GM12873 (cell line): ENCODE measurements around the gene ADAM17.

Experiments
- TF ChIP-seq, protein P1 (sequence below): IDR thresholded peaks from 2 replicates; pipeline ENCODE4 v1.5.1; 2012; ENCODE audit warnings: low read depth, mild to moderate bottlenecking, moderate library complexity, low read length, control low read depth; ENCODE audit not compliant: insufficient read depth; ENCODE audit errors: missing control alignments

ADAM17 gene

DNA sequence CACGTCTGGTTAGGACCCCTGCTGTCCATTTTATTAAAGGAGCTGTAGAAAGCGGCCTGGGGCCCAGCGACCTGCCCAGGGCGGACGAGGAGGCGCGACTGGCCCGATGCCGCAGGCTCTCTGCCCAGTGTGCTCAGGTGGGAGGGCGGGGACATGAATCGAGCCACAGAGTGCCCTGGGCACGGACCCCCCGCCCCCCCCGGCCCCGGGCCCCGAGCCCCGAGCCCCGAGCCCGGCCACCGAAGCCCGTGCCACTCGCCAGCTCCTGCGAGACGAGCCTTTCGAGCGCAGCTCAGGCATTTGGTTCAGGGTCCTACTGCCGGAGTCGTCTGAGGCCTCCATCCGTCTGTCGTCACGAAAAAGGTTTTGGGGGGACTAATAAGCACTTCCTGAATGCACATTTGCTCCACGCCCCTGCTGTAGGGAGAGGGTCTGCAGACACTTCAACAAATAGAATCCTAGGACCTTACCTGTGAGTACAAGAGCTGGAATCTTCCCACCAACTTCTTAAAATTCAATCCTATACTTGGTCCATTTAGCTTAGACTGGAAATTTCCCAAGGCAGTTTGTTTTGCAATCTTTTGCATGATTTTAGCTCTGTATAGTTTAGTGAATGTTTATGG is 602 bp upstream of the ADAM17 start:
- TF ChIP-seq, protein P1, sequence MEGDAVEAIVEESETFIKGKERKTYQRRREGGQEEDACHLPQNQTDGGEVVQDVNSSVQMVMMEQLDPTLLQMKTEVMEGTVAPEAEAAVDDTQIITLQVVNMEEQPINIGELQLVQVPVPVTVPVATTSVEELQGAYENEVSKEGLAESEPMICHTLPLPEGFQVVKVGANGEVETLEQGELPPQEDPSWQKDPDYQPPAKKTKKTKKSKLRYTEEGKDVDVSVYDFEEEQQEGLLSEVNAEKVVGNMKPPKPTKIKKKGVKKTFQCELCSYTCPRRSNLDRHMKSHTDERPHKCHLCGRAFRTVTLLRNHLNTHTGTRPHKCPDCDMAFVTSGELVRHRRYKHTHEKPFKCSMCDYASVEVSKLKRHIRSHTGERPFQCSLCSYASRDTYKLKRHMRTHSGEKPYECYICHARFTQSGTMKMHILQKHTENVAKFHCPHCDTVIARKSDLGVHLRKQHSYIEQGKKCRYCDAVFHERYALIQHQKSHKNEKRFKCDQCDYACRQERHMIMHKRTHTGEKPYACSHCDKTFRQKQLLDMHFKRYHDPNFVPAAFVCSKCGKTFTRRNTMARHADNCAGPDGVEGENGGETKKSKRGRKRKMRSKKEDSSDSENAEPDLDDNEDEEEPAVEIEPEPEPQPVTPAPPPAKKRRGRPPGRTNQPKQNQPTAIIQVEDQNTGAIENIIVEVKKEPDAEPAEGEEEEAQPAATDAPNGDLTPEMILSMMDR: no peak

DNA sequence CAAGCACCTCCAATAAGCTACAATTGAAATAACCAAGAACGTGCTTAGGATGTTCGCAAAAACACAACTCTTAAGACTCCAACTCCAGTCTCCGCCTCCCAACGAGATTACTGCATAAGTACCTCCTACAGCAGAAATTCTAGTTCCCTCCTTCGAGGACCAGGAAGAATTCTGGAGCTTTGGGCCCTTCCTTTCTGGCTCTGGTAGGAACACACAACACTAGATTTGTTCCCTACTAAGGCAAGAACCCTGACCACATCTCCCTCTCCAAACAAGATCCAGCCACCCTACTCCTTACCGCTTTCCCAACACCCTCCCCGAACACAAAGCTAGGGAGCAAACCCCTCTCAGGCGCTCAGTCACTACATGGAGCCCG is 721 bp downstream of the ADAM17 start:
- TF ChIP-seq, protein P1: no peak

DNA sequence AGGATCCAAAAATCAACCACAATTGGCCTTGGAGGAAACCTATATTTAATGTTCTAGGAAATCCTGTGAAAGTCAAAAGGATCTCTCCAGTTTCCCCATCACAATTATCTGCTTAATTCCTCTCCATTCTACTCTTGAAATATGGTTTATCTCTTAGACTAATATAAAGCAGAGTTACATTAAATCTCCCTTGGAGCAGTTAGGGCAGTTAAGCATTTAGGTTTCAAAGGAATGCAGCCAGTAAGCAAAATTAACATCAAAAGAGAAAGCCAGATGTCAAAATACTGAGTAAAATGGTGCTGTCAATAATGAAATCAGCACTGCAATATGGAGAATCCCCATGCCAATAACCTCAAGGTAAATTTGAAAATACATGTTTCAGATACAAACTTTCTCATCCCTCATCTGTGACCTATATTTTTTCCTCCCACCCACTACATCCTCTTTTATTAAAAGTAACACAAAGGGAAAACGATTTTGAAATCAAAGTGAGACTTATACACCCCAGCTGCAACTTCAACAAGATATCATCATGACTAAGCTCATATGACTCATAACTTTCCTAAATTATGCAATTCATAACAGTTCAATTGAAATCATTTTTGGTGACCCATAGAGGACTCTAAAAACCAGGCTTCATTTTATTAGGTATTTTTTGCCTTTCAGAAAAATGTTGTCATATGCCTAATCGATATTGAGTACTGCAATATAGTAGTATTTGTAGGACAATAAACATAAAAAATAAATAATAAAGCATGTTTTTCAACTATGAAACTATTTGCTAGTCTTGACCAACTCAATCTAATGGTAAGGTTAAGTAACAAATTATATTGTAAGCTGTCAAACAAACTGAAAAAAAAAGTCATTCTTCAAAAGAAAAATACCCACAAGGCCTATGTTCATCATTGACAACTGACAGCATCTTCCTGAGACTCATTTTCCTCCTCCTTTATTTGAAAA is 3.1 kb downstream of the ADAM17 start:
- TF ChIP-seq, protein P1: no peak

DNA sequence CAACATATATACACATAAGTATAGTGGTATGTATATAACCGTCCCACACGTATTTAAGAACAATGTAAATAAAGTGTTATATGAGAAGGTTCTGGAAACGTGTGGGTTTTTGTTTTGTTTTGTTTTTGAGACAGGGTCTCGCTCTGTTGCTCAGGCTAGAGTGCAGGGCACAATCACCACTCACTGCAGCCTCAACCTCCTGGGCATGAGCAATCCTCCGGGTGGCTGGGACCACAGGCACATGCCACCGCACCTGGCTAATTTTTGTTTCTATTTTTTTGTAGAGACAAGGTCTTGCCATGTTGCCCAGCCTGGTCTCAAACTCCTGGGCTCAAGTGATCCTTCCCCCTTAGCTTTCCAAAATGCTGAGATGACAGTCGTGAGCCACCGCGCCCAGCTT is 6.2 kb downstream of the ADAM17 start:
- TF ChIP-seq, protein P1: no peak

DNA sequence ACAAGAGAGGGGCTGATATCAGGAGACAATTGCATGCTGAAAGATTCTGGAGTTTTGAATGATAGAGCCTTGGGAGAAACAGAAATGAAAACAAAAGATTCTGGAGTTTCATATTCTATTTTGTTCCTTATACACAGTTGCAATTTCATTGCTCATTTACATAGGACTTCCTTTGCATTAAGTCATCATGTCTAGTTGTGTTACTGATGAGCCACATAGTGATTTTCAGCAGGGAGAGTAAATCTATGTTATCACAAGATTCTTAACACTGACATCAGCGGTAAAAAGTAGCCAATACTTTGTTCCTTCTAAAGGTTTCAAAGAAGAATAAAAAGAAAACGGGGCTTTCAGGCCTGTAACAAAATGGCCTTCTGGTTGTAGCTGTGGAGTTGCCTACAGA is 7.1 kb downstream of the ADAM17 start:
- TF ChIP-seq, protein P1: no peak

DNA sequence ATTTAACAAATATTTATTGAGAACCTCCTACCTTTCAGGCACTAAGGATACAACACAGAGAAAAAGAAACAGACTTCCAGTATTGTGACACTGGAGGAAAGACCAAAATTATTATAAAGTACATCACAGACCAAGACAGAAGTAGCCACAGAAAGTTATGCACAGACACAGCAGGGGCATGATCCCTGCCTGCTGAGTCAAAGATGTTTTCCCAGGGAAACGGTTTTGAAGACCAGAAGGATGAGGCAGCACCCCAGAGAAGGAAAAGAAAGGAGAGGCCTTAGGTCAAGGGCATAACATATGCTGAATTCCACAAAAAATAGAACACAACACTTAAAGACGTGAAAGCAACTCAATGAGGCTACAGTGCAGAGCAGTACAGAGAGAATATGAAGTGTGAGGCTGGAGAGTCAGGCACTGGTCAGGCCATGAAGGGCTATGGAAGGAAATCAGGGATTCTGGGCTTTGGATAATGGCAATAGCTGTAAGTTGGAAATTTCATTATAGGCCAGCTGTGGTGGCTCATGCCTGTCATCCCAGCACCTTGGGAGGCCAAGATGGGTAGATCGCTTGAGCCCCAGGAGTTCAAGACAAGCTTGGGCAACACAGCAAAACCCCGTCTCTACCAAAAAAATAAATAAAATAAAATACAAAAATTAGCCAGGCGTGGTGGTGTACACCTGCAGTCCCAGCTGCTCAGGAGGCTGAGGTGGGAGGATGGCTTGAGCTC is 8.2 kb downstream of the ADAM17 start:
- TF ChIP-seq, protein P1: no peak

DNA sequence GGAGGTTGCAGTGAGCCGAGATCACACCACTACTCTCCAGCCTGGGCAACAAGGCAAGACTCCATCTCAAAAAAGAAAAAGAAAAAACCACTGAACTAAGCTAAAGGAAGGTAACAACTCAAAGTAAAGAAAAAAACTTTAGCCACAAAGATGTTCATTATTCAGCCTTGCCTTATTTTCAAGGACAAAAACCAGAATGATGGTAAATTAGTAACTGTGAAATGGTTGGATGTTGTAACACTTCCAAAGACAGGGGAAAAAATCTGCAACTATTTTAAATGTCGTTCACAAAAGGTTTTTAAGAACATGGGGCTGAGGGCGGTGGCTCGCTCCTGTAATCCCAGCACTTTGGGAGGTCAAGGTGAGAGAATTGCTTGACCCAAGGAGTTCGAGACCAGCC is 10.1 kb downstream of the ADAM17 start:
- TF ChIP-seq, protein P1: no peak
